ENCODE data around the gene SORCS2. TPM values are rescaled to one million over a fixed set of nuclear protein-coding genes. Genes with fewer than 3 reads are reported as not detected.

The SORCS2 gene
- total and polyA plus RNA-seq, 2 of the 8 experiments (the other 6 are each of a cell fraction or from before 2014, with no cell fraction given): 0.36 to 1.8 TPM

DNA sequence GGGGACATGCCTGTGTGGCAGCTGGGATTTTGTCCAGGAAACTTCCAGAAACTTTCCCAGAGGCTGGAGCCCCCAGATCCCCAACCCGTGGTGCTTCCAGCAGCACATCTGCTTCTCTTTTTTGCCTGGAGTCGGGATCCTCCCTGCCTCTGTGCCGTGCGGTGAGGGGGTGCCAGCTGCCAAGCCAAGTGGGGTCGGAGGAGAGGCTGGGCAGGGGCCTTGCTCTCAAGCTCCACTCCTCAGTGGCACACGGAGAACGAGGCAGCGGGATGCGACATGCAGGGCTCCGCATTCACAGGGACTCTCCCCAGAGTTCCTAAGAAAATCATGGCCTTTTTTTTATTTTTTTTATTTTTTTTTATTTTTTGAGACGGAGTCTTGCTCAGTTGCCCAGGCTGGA lies 121.7 kb downstream of the SORCS2 start:
- DNase-seq (ENCODE audit: low read depth in 1 of 2, low spot score in 2 of 2) (no peak), FAIRE-seq (no peak)
- TF ChIP-seq NRF1 (IDR thresholded peaks at IDR 0.05; ENCODE audit: low read depth, low read length) (no peak), SIX5 (IDR thresholded peaks at IDR 0.05; ENCODE audit: low read depth, low read length) (no peak), ZNF274 (IDR thresholded peaks at IDR 0.05; ENCODE audit: borderline replicate concordance, extremely low read depth, low read length) (no peak), SUZ12 (IDR thresholded peaks at IDR 0.05; ENCODE audit: low read length) (no peak), CHD2 (IDR thresholded peaks at IDR 0.05; ENCODE audit: low read length) (no peak), ASH2L (IDR thresholded peaks at IDR 0.05; ENCODE audit: low read length) (no peak)
- TF ChIP-seq, protein P1, sequence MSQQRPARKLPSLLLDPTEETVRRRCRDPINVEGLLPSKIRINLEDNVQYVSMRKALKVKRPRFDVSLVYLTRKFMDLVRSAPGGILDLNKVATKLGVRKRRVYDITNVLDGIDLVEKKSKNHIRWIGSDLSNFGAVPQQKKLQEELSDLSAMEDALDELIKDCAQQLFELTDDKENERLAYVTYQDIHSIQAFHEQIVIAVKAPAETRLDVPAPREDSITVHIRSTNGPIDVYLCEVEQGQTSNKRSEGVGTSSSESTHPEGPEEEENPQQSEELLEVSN (IDR thresholded peaks at IDR 0.05): no peak
- Histone ChIP-seq H2BK120ac (replicated peaks; ENCODE audit: low read depth, low read length) (no peak overlapping the region), H3K79me1 (ENCODE audit: low read depth, low read length) (no peaks in the 10 kb centered on the region), H2BK5ac (ENCODE audit: low read depth, low read length) (no peak overlapping the region), H3K18ac (ENCODE audit: extremely low read depth, low read length) (no peak overlapping the region), H3K23ac (ENCODE audit: insufficient read length) (no peak overlapping the region), H4K20me1 (replicated peaks in 1 of 2; ENCODE audit: control insufficient read depth in 1 of 2, insufficient read depth in 2 of 2, low read length in 2 of 2) (no peaks in the 10 kb centered on the region), H3K4me1 (replicated peaks in 1 of 4; ENCODE audit: control insufficient read depth in 3 of 4, insufficient read depth in 4 of 4, low read length in 3 of 4) (peaks cover 0 to 6% (median 2%) of the 10 kb centered on the region in 4 experiments; a peak in 3 of 7 replicates), H3K27me3 (replicated peaks in 1 of 4; ENCODE audit: control insufficient read depth in 3 of 4, extremely low read depth in 1 of 4, insufficient read depth in 3 of 4, low read length in 3 of 4) (no peaks in the 10 kb centered on the region; a peak in 1 of 7 replicates), H3K79me2 (ENCODE audit: control insufficient read depth in 1 of 2, insufficient read depth in 2 of 2, low read length in 2 of 2) (no peaks in the 10 kb centered on the region), H2BK15ac (ENCODE audit: low read length) (no peak overlapping the region), H2BK12ac (ENCODE audit: low read depth, low read length) (no peak overlapping the region), H3K4ac (replicated peaks; ENCODE audit: insufficient read length, low read depth, low read length) (no peak overlapping the region), H2AK5ac (ENCODE audit: low read depth, low read length) (no peak overlapping the region), H4K8ac (ENCODE audit: extremely low read depth, insufficient read depth, low read length) (no peak overlapping the region), H3K56ac (replicated peaks; ENCODE audit: insufficient read length, low read depth, low read length) (no peak overlapping the region), H3K4me3 (ENCODE audit: extremely low read depth in 1 of 4, insufficient read depth in 2 of 4, low read depth in 3 of 4, low read length in 4 of 4) (no peak overlapping the region), H4K91ac (replicated peaks; ENCODE audit: insufficient read length, low read length) (peak overlapping the region; percentile 16), H4K5ac (ENCODE audit: insufficient read length, low read depth, low read length) (no peak overlapping the region), H2AFZ (ENCODE audit: low read length) (no peak overlapping the region), H3K4me2 (ENCODE audit: insufficient read depth in 1 of 2, low read depth in 2 of 2, low read length in 2 of 2) (no peak overlapping the region), H3K9me3 (ENCODE audit: insufficient read depth in 2 of 2, low read depth in 1 of 2, low read length in 1 of 2) (no peaks in the 10 kb centered on the region), H3K9ac (replicated peaks in 1 of 4; ENCODE audit: extremely low read depth in 1 of 4, low read depth in 3 of 4, low read length in 3 of 4) (no peak overlapping the region), H3K27ac (ENCODE audit: low read depth, low read length) (no peak overlapping the region), H2BK20ac (ENCODE audit: low read length) (no peak overlapping the region), H3K23me2 (ENCODE audit: low read depth, low read length) (peaks cover 5% of the 10 kb centered on the region; the same call in 1 of the 2 replicates), H3K14ac (ENCODE audit: insufficient read length) (no peak overlapping the region), H3K36me3 (ENCODE audit: control insufficient read depth in 2 of 4, insufficient read depth in 4 of 4, low read length in 3 of 4) (no peaks in the 10 kb centered on the region)
- POLR2A ChIA-PET (ENCODE audit: partially characterized antibody): no interaction called here
- CTCF ChIA-PET (ENCODE audit: partially characterized antibody): interaction anchor here (2.3 kb wide), 1 partner anchor 12 kb away, joined by 7 read pairs; no protein-coding TSS in a partner anchor
- WGBS, 2 experiments (ENCODE audit: extremely low coverage in 1 of 2, insufficient coverage in 1 of 2, insufficient read length in 1 of 2, insufficient replicate concordance in 2 of 2, low coverage in 1 of 2, low lambda C conversion rate in 2 of 2, missing lambda C conversion rate in 1 of 2): 98% methylated on average over 10 of the region's 11 CpGs; no CpG with 5 or more reads in 1 of the 2 experiments
